ENCODE measurements around the gene VEGFA. TPM values are rescaled to one million over a fixed set of nuclear protein-coding genes. Genes with fewer than 3 reads are reported as not detected.

Gene VEGFA
- total and polyA plus RNA-seq, 2 donors: 18.4 to 24.1 TPM

DNA sequence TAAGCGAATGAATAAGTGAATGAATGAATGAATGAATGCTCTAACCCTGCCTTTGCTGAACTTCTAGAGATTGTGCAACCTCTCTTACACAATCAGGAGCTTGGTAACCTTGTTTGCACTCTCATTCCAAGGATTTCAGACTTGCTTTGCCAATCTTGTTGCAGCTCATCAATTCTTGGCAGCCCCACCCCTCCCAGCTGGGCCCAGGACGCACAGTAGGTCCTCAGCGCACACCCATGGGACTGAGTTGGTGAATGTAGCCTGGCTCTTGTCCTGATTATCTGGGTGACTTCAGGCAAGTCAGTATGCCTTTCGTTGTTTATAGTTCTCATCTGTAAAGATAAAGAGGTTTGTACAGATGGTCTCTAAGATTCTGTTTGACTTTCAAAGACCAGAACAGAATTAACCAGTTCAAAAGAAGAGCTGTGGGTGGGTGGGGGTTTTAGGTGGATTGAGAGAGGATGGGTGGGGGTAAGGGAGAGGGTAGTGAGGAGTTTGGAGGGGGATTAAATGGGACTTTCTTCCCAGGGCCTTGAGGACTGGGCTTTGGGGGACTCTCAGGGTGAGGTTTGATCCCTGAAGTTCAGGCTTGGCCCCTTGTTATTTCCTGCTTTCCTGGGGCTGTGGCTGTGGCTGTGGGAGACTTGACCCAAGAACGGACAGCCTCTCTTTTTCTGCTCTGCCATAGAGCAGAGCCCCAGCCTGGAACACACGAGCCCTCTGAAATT is 33.2 kb downstream of the VEGFA start:
- H3K36me3 ChIP-seq (ENCODE audit: control insufficient read depth in 2 of 2, insufficient read depth in 2 of 2, low read length in 1 of 2): no peaks in the 10 kb centered on the region
- no peak overlapping the region for H3K27ac ChIP-seq (ENCODE audit: low read depth in 1 of 2, low read length in 1 of 2)
- no peaks in the 10 kb centered on the region for H3K9me3 ChIP-seq (ENCODE audit: control insufficient read depth in 2 of 2, insufficient read depth in 1 of 2, low read length in 1 of 2)
- 79% methylated on average over 6 of the region's 6 CpGs for WGBS
- no peak for DNase-seq (ENCODE audit: low read depth in 6 of 9, low spot score in 9 of 9)
- H3K4me1 ChIP-seq (ENCODE audit: control insufficient read depth in 2 of 2, insufficient read depth in 2 of 2, low read length in 2 of 2): peaks cover 7 to 40% of the 10 kb centered on the region in 2 donors
- H3K4me3 ChIP-seq (ENCODE audit: low read length in 2 of 2): no peak overlapping the region
- no peaks in the 10 kb centered on the region for H3K27me3 ChIP-seq (ENCODE audit: control insufficient read depth in 2 of 2, insufficient read depth in 1 of 2, low read length in 1 of 2)

- H3K9me3 ChIP-seq (ENCODE audit: control insufficient read depth in 2 of 2, insufficient read depth in 1 of 2, low read length in 1 of 2): no peaks in the 10 kb centered on the region
- peaks cover 7 to 33% of the 10 kb centered on the region in 2 donors for H3K4me1 ChIP-seq (ENCODE audit: control insufficient read depth in 2 of 2, insufficient read depth in 2 of 2, low read length in 2 of 2)
- H3K36me3 ChIP-seq (ENCODE audit: control insufficient read depth in 2 of 2, insufficient read depth in 2 of 2, low read length in 1 of 2): no peaks in the 10 kb centered on the region
- no peak for DNase-seq (ENCODE audit: low read depth in 6 of 9, low spot score in 9 of 9)
- H3K27ac ChIP-seq (ENCODE audit: low read depth in 1 of 2, low read length in 1 of 2): no peak overlapping the region
- no peak overlapping the region for H3K4me3 ChIP-seq (ENCODE audit: low read length in 2 of 2)
- no peaks in the 10 kb centered on the region for H3K27me3 ChIP-seq (ENCODE audit: control insufficient read depth in 2 of 2, insufficient read depth in 1 of 2, low read length in 1 of 2)
- 98% methylated on average over 2 of the region's 2 CpGs for whole genome bisulfite sequencing
Measured at GRCh38 chr6:43803783-43804549, 34.0 kb downstream of the VEGFA start.

- whole genome bisulfite sequencing: 95% methylated on average over 4 of the region's 4 CpGs
- Histone ChIP-seq H3K27me3 (ENCODE audit: control insufficient read depth in 2 of 2, insufficient read depth in 1 of 2, low read length in 1 of 2) (no peaks in the 10 kb centered on the region), H3K4me3 (ENCODE audit: low read length in 2 of 2) (no peak overlapping the region), H3K4me1 (ENCODE audit: control insufficient read depth in 2 of 2, insufficient read depth in 2 of 2, low read length in 2 of 2) (peaks cover 4 to 26% of the 10 kb centered on the region in 2 donors), H3K36me3 (ENCODE audit: control insufficient read depth in 2 of 2, insufficient read depth in 2 of 2, low read length in 1 of 2) (no peaks in the 10 kb centered on the region), H3K27ac (ENCODE audit: low read depth in 1 of 2, low read length in 1 of 2) (no peak overlapping the region), H3K9me3 (ENCODE audit: control insufficient read depth in 2 of 2, insufficient read depth in 1 of 2, low read length in 1 of 2) (no peaks in the 10 kb centered on the region)
- no peak for DNase-seq (ENCODE audit: low read depth in 6 of 9, low spot score in 9 of 9)
Measured at GRCh38 chr6:43804550-43805223, 34.7 kb downstream of the VEGFA start.

DNA sequence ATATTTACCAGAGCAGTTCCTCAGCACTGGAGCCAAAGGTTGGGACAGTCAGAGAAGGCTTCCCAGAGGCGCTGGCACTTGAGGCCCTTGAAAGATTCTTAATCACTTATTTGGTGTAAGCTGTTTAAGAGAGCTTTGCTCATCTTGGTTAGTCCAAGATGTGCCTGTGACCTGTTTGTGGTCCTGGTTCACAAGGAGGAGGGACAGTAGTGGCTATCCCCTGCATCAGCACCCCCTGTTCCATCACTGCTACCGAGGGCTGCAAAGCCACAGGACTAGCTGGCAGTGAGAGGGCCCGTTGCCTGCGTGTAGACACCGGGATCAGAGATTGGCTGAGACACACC is 35.7 kb downstream of the VEGFA start:
- H3K27me3 ChIP-seq (ENCODE audit: control insufficient read depth in 2 of 2, insufficient read depth in 1 of 2, low read length in 1 of 2): no peaks in the 10 kb centered on the region
- 99% methylated on average over 5 of the region's 5 CpGs for WGBS
- DNase-seq (ENCODE audit: low read depth in 6 of 9, low spot score in 9 of 9): no peak
- peaks cover 0 to 19% of the 10 kb centered on the region in 2 donors for H3K4me1 ChIP-seq (ENCODE audit: control insufficient read depth in 2 of 2, insufficient read depth in 2 of 2, low read length in 2 of 2)
- H3K36me3 ChIP-seq (ENCODE audit: control insufficient read depth in 2 of 2, insufficient read depth in 2 of 2, low read length in 1 of 2): no peaks in the 10 kb centered on the region
- H3K4me3 ChIP-seq (ENCODE audit: low read length in 2 of 2): no peak overlapping the region
- no peak overlapping the region for H3K27ac ChIP-seq (ENCODE audit: low read depth in 1 of 2, low read length in 1 of 2)
- no peaks in the 10 kb centered on the region for H3K9me3 ChIP-seq (ENCODE audit: control insufficient read depth in 2 of 2, insufficient read depth in 1 of 2, low read length in 1 of 2)

DNA sequence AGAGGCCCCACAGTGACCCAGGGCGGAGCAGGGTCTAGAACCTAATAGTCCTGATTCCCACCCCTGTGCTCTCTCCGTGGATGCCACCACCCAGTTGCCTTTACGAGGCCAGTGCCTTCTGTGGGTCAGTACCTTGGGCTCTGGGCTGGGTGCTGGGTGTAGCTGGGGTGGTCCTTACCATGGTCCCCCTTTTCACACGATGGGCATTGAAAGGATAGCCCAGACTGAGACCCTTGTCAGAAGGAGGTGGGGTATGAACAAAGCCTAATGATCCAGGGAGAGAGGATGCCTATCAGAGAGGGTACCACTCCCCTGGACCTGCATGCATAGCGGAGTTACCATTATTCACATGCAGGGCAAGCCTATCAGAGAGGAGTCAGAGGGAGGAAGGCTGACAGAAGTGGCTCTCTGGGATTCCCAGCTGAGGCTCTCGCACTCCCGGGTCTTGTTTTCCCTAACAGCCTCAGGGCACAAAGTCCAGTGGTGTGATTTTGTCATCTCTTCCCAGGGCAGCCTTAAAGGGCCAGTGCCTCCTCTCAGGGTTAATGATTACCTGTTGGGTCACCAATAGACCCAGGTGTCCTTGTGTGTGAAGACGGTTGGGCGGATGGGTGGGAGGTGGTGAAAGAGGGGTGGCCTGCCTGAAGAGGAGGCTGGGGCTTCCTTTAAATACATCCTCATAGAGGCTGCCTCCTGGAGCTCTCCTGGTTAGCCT is 36.2 kb downstream of the VEGFA start:
- Histone ChIP-seq H3K36me3 (ENCODE audit: control insufficient read depth in 2 of 2, insufficient read depth in 2 of 2, low read length in 1 of 2) (no peaks in the 10 kb centered on the region), H3K4me3 (ENCODE audit: low read length in 2 of 2) (no peak overlapping the region), H3K9me3 (ENCODE audit: control insufficient read depth in 2 of 2, insufficient read depth in 1 of 2, low read length in 1 of 2) (no peaks in the 10 kb centered on the region), H3K27me3 (ENCODE audit: control insufficient read depth in 2 of 2, insufficient read depth in 1 of 2, low read length in 1 of 2) (no peaks in the 10 kb centered on the region), H3K27ac (ENCODE audit: low read depth in 1 of 2, low read length in 1 of 2) (no peak overlapping the region), H3K4me1 (ENCODE audit: control insufficient read depth in 2 of 2, insufficient read depth in 2 of 2, low read length in 2 of 2) (peaks cover 0 to 19% of the 10 kb centered on the region in 2 donors)
- WGBS: 95% methylated on average over 9 of the region's 9 CpGs
- DNase-seq (ENCODE audit: low read depth in 6 of 9, low spot score in 9 of 9): no peak

GRCh38 chr6:43806758-43807227 is 36.8 kb downstream of the VEGFA start:
- H3K36me3 ChIP-seq (ENCODE audit: control insufficient read depth in 2 of 2, insufficient read depth in 2 of 2, low read length in 1 of 2): no peaks in the 10 kb centered on the region
- H3K4me1 ChIP-seq (ENCODE audit: control insufficient read depth in 2 of 2, insufficient read depth in 2 of 2, low read length in 2 of 2): peaks cover 0 to 17% of the 10 kb centered on the region in 2 donors
- no peak for DNase-seq (ENCODE audit: low read depth in 6 of 9, low spot score in 9 of 9)
- WGBS: 98% methylated on average over 5 of the region's 5 CpGs
- H3K4me3 ChIP-seq (ENCODE audit: low read length in 2 of 2): no peak overlapping the region
- no peaks in the 10 kb centered on the region for H3K9me3 ChIP-seq (ENCODE audit: control insufficient read depth in 2 of 2, insufficient read depth in 1 of 2, low read length in 1 of 2)
- no peaks in the 10 kb centered on the region for H3K27me3 ChIP-seq (ENCODE audit: control insufficient read depth in 2 of 2, insufficient read depth in 1 of 2, low read length in 1 of 2)
- H3K27ac ChIP-seq (ENCODE audit: low read depth in 1 of 2, low read length in 1 of 2): no peak overlapping the region

DNA sequence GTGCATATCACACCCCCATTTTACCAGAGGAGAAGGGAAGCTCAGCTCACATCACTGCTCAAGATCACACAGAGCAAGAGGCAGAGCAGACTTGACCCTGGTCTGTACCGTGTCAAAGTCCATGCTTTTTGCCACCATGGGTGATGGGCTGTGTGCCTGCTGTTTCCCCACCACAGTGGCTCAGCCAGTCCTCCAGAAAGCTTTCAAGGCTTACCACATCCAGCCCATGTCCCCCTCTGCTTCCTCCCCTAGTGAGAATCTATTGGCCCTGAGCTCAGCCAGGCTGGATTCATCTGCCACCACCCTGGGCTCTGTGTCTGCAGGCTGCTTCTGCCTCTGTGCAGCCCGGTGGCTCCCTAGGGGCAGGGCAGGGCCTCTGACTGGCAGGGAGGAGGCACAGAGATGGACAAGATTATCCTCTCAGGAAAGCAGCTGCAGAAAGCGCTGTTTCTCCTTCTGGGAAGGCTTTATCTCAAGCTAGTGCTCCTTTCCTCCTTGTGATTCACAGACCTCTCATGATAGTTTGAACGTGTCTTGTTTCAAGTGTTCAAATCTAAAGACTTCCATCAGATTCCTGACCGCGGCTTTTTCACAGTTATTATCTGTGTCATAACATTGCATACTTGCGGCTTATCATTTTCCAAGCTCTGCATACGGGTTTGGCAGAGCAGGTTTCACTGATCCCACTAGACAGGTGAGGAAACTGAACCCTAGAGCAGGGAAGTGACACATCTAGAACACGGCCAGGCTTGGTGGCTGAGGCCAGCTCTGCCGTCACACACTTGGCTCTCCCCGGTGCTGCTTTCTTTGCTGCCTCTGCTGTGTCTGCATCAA is 37.4 kb downstream of the VEGFA start:
- H3K36me3 ChIP-seq (ENCODE audit: control insufficient read depth in 2 of 2, insufficient read depth in 2 of 2, low read length in 1 of 2): no peaks in the 10 kb centered on the region
- 73% methylated on average over 11 of the region's 11 CpGs for WGBS
- DNase-seq (ENCODE audit: low read depth in 6 of 9, low spot score in 9 of 9): no peak
- no peak overlapping the region for H3K27ac ChIP-seq (ENCODE audit: low read depth in 1 of 2, low read length in 1 of 2)
- no peaks in the 10 kb centered on the region for H3K27me3 ChIP-seq (ENCODE audit: control insufficient read depth in 2 of 2, insufficient read depth in 1 of 2, low read length in 1 of 2)
- H3K4me3 ChIP-seq (ENCODE audit: low read length in 2 of 2): no peak overlapping the region
- no peaks in the 10 kb centered on the region for H3K9me3 ChIP-seq (ENCODE audit: control insufficient read depth in 2 of 2, insufficient read depth in 1 of 2, low read length in 1 of 2)
- H3K4me1 ChIP-seq (ENCODE audit: control insufficient read depth in 2 of 2, insufficient read depth in 2 of 2, low read length in 2 of 2): peaks cover 0 to 14% of the 10 kb centered on the region in 2 donors

DNA sequence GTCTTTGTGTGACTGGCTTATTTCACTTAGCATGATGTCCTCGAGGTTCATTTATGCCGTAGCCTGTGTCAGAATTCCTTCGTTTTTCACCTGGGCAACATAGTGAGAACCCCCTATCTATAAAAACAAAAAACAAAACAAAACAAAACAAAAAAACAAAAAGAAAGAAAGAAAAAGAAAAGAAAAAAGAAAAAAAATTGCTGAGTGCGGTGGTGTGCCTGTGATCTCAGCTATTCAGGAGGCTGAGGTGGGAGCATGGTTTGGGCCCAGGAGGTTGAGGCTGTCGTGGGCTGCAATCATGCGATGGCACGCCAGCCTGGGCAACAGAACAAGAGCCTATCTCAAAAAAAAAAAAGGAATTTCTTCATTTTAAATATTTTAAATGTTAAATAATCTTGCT is 38.4 kb downstream of the VEGFA start:
- no peaks in the 10 kb centered on the region for H3K9me3 ChIP-seq (ENCODE audit: control insufficient read depth in 2 of 2, insufficient read depth in 1 of 2, low read length in 1 of 2)
- no peak for DNase-seq (ENCODE audit: low read depth in 6 of 9, low spot score in 9 of 9)
- H3K4me1 ChIP-seq (ENCODE audit: control insufficient read depth in 2 of 2, insufficient read depth in 2 of 2, low read length in 2 of 2): peaks cover 2 to 16% of the 10 kb centered on the region in 2 donors
- H3K27ac ChIP-seq (ENCODE audit: low read depth in 1 of 2, low read length in 1 of 2): no peak overlapping the region
- 98% methylated on average over 7 of the region's 7 CpGs for WGBS
- H3K27me3 ChIP-seq (ENCODE audit: control insufficient read depth in 2 of 2, insufficient read depth in 1 of 2, low read length in 1 of 2): no peaks in the 10 kb centered on the region
- H3K36me3 ChIP-seq (ENCODE audit: control insufficient read depth in 2 of 2, insufficient read depth in 2 of 2, low read length in 1 of 2): no peaks in the 10 kb centered on the region
- H3K4me3 ChIP-seq (ENCODE audit: low read length in 2 of 2): no peak overlapping the region
